IMR-90 (cell line): Measurements from ENCODE around the gene CCDC33. TPM values are rescaled to one million over a fixed set of nuclear protein-coding genes. Genes with fewer than 3 reads are reported as not detected.
A peak's percentile ranks its signal among the peaks of the same experiment; 100 is the strongest.

Experiments used
- ATAC-seq: fragments of 200-7000 bp; cut with Tn5 transposase; 2 replicates; pipeline ENCODE4 v1.9.1; 2020; ENCODE audit warnings: low read depth, mild to moderate bottlenecking, moderate library complexity
- BruUV-seq: library from RNA; stranded (reverse); fragments of 400-500 nt; replicated peaks from 2 replicates; lab custom pipeline; 2021; lab: Mats Ljungman, UMichigan
- CTCF ChIA-PET: fragments of 300-600 bp; formaldehyde crosslinking; extraction: SDS; loops from one replicate; lab custom pipeline; 2021; ENCODE audit warnings: antibody characterized with exemption; lab: Yijun Ruan, JAX
- POLR2A ChIA-PET: fragments of 300-600 bp; sonication (Branson Sonifier 250); formaldehyde crosslinking; loops from one replicate; lab custom pipeline; 2022; ENCODE audit warnings: antibody characterized with exemption; ENCODE audit not compliant: unreplicated experiment; lab: Charles Lee
- DNase-seq: peaks from one replicate; pipeline ENCODE4 v3.0.0; 2013
- H2AFZ ChIP-seq: replicated peaks from 2 replicates; pipeline ENCODE3; 2013; ENCODE audit warnings: low read length, mild to moderate bottlenecking; ENCODE audit not compliant: poor library complexity
- H2AK5ac ChIP-seq: 2 replicates; pipeline ENCODE4 v1.6.1; 2013; ENCODE audit warnings: low read depth, low read length, inconsistent platforms
- H2AK9ac ChIP-seq: replicated peaks from 2 replicates; pipeline ENCODE3; 2013; ENCODE audit warnings: mild to moderate bottlenecking, low read depth, low read length, moderate library complexity; ENCODE audit not compliant: poor library complexity
- H2BK120ac ChIP-seq: 2 replicates; pipeline ENCODE4 v1.6.1; 2013; ENCODE audit warnings: low read depth, low read length, inconsistent platforms
- H2BK15ac ChIP-seq: 3 replicates; pipeline ENCODE4 v1.6.1; 2013; ENCODE audit warnings: low read depth, low read length, inconsistent platforms
- H2BK20ac ChIP-seq: 2 replicates; pipeline ENCODE4 v1.6.1; 2013; ENCODE audit warnings: low read depth, mild to moderate bottlenecking, inconsistent platforms, low read length, moderate library complexity
- H2BK5ac ChIP-seq: 2 replicates; pipeline ENCODE4 v1.6.1; 2013; ENCODE audit warnings: mild to moderate bottlenecking, low read depth, low read length, inconsistent platforms; ENCODE audit not compliant: poor library complexity, severe bottlenecking
- H3K14ac ChIP-seq: replicated peaks from 2 replicates; pipeline ENCODE4 v1.6.1; 2013; ENCODE audit warnings: low read depth, low read length, inconsistent platforms
- H3K18ac ChIP-seq: 2 replicates; pipeline ENCODE4 v1.6.1; 2013; ENCODE audit warnings: low read depth, low read length, control low read depth
- H3K23ac ChIP-seq: 2 replicates; pipeline ENCODE4 v1.6.1; 2013; ENCODE audit warnings: low read depth, low read length, inconsistent platforms
- H3K27ac ChIP-seq: 2 replicates; pipeline ENCODE4 v1.5.1; 2013; ENCODE audit warnings: mild to moderate bottlenecking, control low read depth, low read length; ENCODE audit not compliant: insufficient read depth
- H3K27me3 ChIP-seq: 2 replicates; pipeline ENCODE4 v1.6.1; 2013; ENCODE audit warnings: low read length; ENCODE audit not compliant: control insufficient read depth, insufficient read depth
- H3K36me3 ChIP-seq: 2 replicates; pipeline ENCODE4 v1.6.1; 2013; ENCODE audit warnings: low read length, mixed read lengths; ENCODE audit not compliant: control insufficient read depth, insufficient read depth
- H3K4ac ChIP-seq: 2 replicates; pipeline ENCODE4 v1.6.1; 2013; ENCODE audit warnings: low read depth, low read length, inconsistent platforms
- H3K4me1 ChIP-seq: 2 replicates; pipeline ENCODE4 v1.6.1; 2013; ENCODE audit warnings: low read length, mixed read lengths; ENCODE audit not compliant: control insufficient read depth, insufficient read depth
- H3K4me2 ChIP-seq: 2 replicates; pipeline ENCODE4 v1.6.1; 2013; ENCODE audit warnings: low read depth, mild to moderate bottlenecking, control low read depth, low read length, moderate library complexity
- H3K4me3 ChIP-seq: 2 replicates; pipeline ENCODE4 v1.5.1; 2013; ENCODE audit warnings: low read depth, mild to moderate bottlenecking, control low read depth, low read length, moderate library complexity; ENCODE audit not compliant: insufficient read depth
- H3K56ac ChIP-seq: 2 replicates; pipeline ENCODE4 v1.6.1; 2013; ENCODE audit warnings: low read length, inconsistent platforms; ENCODE audit not compliant: insufficient read depth; ENCODE audit errors: extremely low read depth
- H3K79me1 ChIP-seq, 2 experiments: 2 replicates each; pipeline ENCODE4 v1.6.1; 2013; ENCODE audit warnings: low read length in 2 of 2, inconsistent platforms in 1 of 2, low read depth in 1 of 2
- H3K9ac ChIP-seq: 2 replicates; pipeline ENCODE4 v1.6.1; 2013; ENCODE audit warnings: low read depth, low read length, control low read depth
- H3K9me1 ChIP-seq: 2 replicates; pipeline ENCODE4 v1.6.1; 2013; ENCODE audit warnings: low read length, inconsistent platforms; ENCODE audit not compliant: insufficient read depth
- H3K9me3 ChIP-seq: 2 replicates; pipeline ENCODE4 v1.6.1; 2013; ENCODE audit warnings: low read length; ENCODE audit not compliant: control insufficient read depth, insufficient read depth
- H4K20me1 ChIP-seq: 2 replicates; pipeline ENCODE4 v1.6.1; 2013; ENCODE audit warnings: low read length, inconsistent platforms; ENCODE audit not compliant: insufficient read depth
- H4K5ac ChIP-seq: 2 replicates; pipeline ENCODE4 v1.6.1; 2013; ENCODE audit warnings: mild to moderate bottlenecking, low read depth, low read length, control low read depth
- H4K8ac ChIP-seq, 2 experiments: 2 replicates each; pipeline ENCODE4 v1.6.1; 2013; ENCODE audit warnings: low read depth in 2 of 2, low read length in 2 of 2, control low read depth in 1 of 2, inconsistent platforms in 1 of 2
- H4K91ac ChIP-seq: 2 replicates; pipeline ENCODE4 v1.6.1; 2013; ENCODE audit warnings: low read depth, low read length, inconsistent platforms; ENCODE audit not compliant: insufficient read depth
- CEBPB ChIP-seq: IDR thresholded peaks from 2 replicates; pipeline ENCODE4 v1.6.1; 2012; ENCODE audit warnings: low read depth, low read length, improper control_type of control experiment
- ELK1 ChIP-seq: fragments of 150-350 bp; IDR thresholded peaks from 2 replicates; pipeline ENCODE4 v1.6.1; 2016; ENCODE audit warnings: low read depth, mild to moderate bottlenecking, low read length, moderate library complexity, borderline replicate concordance
- FOS ChIP-seq: fragments of 150-350 bp; IDR thresholded peaks from 2 replicates; pipeline ENCODE4 v1.6.1; 2016; ENCODE audit warnings: low read depth, low read length
- MAZ ChIP-seq: IDR thresholded peaks from 2 replicates; pipeline ENCODE4 v1.6.1; 2012; ENCODE audit warnings: low read depth, mild to moderate bottlenecking, low read length, improper control_type of control experiment, moderate library complexity, borderline replicate concordance
- MXI1 ChIP-seq: IDR thresholded peaks from 2 replicates; pipeline ENCODE4 v1.6.1; 2012; ENCODE audit warnings: low read depth, mild to moderate bottlenecking, low read length, moderate library complexity, borderline replicate concordance
- NFE2L2 ChIP-seq: fragments of 150-350 bp; IDR thresholded peaks from 2 replicates; pipeline ENCODE4 v1.6.1; 2016; ENCODE audit warnings: low read depth, mild to moderate bottlenecking, low read length
- POLR2A ChIP-seq: IDR thresholded peaks from 2 replicates; pipeline ENCODE4 v1.6.1; 2012; ENCODE audit warnings: mild to moderate bottlenecking, low read depth, low read length
- RFX5 ChIP-seq: IDR thresholded peaks from 2 replicates; pipeline ENCODE4 v1.8.0; 2012; ENCODE audit warnings: low read depth, mild to moderate bottlenecking, low read length, moderate library complexity
- WGBS, 2 experiments: methylation state at CpG; one replicate each; pipeline versions ENCODE4 v1.1.5 to v1.1.7; 2013; ENCODE audit warnings: missing lambda C conversion rate in 2 of 2; ENCODE audit not compliant: insufficient read length in 1 of 2; ENCODE audit errors: extremely low coverage in 2 of 2; 5-methylcytosine and 5-hydroxymethylcytosine counted together
- dilution Hi-C: fragments of 300-500 bp; cut with HindIII; formaldehyde crosslinking; loops from one replicate; pipeline ENCODE4 v1.14.3; 2018; ENCODE audit warnings: low sequenced_read_pairs; ENCODE audit not compliant: unreplicated experiment
- in situ Hi-C: fragments of 300-500 bp; cut with MboI; formaldehyde crosslinking; loops from 3 replicates; pipeline ENCODE4 v1.14.3; 2019; ENCODE audit warnings: low sequenced_read_pairs, inconsistent platforms, mixed read lengths
- intact Hi-C: fragments of 100-400 bp; cut with micrococcal nuclease; formaldehyde crosslinking; loops from 2 replicates; pipeline ENCODE4 v1.10.0; 2022
- polyA plus RNA-seq, 3 experiments: library from polyadenylated mRNA; depleted of rRNA; stranded (reverse); fragments of >200 nt; gene quantifications; 2 replicates each; pipeline ENCODE4 v1.2.3, GENCODE V29; 2012; ENCODE audit warnings: low replicate concordance in 1 of 3
- total RNA-seq: library from RNA; depleted of rRNA; stranded (reverse); fragments of >200 nt; gene quantifications from 2 replicates; pipeline ENCODE4 v1.2.3, GENCODE V29; 2012

The CCDC33 gene
- total and polyA plus RNA-seq, 2 of the 4 experiments (the other 2 are of a cell fraction), result not detected

DNA sequence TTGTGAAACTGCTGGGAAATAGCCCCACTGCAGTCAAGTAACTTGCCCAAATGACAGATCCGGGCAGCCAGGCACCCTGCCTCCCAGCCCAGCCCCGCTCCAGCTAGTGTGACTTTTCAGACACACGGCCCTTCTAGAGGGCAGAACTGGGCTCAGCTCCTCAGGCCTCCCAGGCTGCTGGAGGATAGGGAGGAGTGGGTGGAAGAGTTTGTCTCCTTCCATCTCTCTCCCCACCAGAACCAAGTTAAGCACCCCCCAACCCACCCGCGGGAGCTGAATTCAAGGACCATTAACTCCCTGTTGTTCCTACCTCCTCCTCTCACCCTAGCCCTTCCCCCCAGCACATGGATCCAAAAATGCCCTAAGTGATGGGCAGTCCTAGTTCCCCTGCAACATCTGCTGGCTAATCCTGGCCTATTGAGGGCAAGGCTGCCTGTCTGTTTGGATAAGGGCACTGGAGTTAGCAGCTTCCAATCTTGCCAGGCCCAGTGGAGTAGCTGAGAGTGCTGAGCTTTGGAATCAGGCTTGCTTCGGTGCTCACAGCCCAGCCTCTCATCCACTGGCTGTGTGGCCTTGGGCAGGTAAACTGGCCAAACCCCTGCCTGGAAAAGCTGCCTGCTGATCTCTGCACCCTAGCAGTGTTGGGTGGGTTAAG lies 3.1 kb downstream of the CCDC33 start:
- Histone ChIP-seq H4K8ac (no peak overlapping the region), H3K9me1 (peaks cover 5% of the 10 kb centered on the region; the same call in 1 of the 2 replicates), H3K4me1 (peaks cover 5% of the 10 kb centered on the region; the same call in 1 of the 2 replicates), H3K14ac (no peak overlapping the region), H2BK20ac (no peak overlapping the region), H2AK5ac (no peak overlapping the region), H3K27ac (no peak overlapping the region), H3K9ac (no peak overlapping the region), H3K36me3 (no peaks in the 10 kb centered on the region), H2AFZ (peak overlapping the region; percentile 8), H2AK9ac (no peak overlapping the region), H4K5ac (no peak overlapping the region), H2BK5ac (no peak overlapping the region), H3K23ac (no peak overlapping the region), H3K4me2 (no peak overlapping the region), H3K18ac (no peak overlapping the region), H4K20me1 (no peaks in the 10 kb centered on the region), H3K79me1 (no peaks in the 10 kb centered on the region), H3K9me3 (no peaks in the 10 kb centered on the region), H2BK15ac (no peak overlapping the region), H3K56ac (no peak overlapping the region), H3K27me3 (peaks cover 17% of the 10 kb centered on the region), H4K91ac (no peak overlapping the region), H3K4me3 (no peak overlapping the region), H3K4ac (no peak overlapping the region), H2BK120ac (no peak overlapping the region)
- ChIA-PET CTCF (no interaction called here), POLR2A (no interaction called here)
- no peak for DNase-seq
- dilution Hi-C loops (no loop called here), intact Hi-C loops (no loop called here), in situ Hi-C loops (no loop called here)
- BruUV-seq, result no TSS peak
- 80% methylated on average over 1 of the region's 6 CpGs; no CpG with 5 or more reads in 1 of the 2 experiments for WGBS, 2 experiments
- ATAC-seq, result no peak
- TF ChIP-seq POLR2A (no peak), FOS (no peak), ELK1 (no peak), NFE2L2 (no peak), MAZ (no peak), RFX5 (no peak), CEBPB (no peak), MXI1 (no peak)
